K562 (cell line): ENCODE data around the gene TMEM204.

Experiments used
- CHD1 ChIP-seq: fragments of 200-600 bp; sonication (generic); IDR thresholded peaks from one replicate; pipeline ENCODE4 v1.6.1; 2012; ENCODE audit warnings: mild to moderate bottlenecking, moderate library complexity, low read length, inconsistent platforms
- CREB1 ChIP-seq, 2 experiments: sonication (generic) in 1 of 2; formaldehyde crosslinking in 1 of 2; IDR thresholded peaks; 2 replicates each; pipeline versions ENCODE4 v1.6.1 to v1.8.0; 2012 to 2022; ENCODE audit warnings: inconsistent platforms in 1 of 2, mild to moderate bottlenecking in 1 of 2, missing genetic modification reagents in 1 of 2, moderate library complexity in 1 of 2
- KAT2B ChIP-seq: IDR thresholded peaks from one replicate; pipeline ENCODE4 v1.6.1; 2012; ENCODE audit warnings: low read depth, mild to moderate bottlenecking, control low read depth, inconsistent platforms, low read length, moderate library complexity
- RBM17 ChIP-seq: fragments of 200-400 bp; formaldehyde crosslinking; IDR thresholded peaks from 2 replicates; pipeline ENCODE4 v1.6.1; 2017; ENCODE audit warnings: low read depth, mild to moderate bottlenecking, low read length, borderline replicate concordance
- ZNF583 ChIP-seq: fragments of 250-450 bp; sonication (Bioruptor Pico); IDR thresholded peaks from 2 replicates; pipeline ENCODE4 v1.4.0; 2020
- TF ChIP-seq, protein P1 (sequence below): sonication (generic); formaldehyde crosslinking; IDR thresholded peaks from 2 replicates; pipeline ENCODE4 v1.8.0; 2022; ENCODE audit warnings: mild to moderate bottlenecking, missing genetic modification reagents
- TF ChIP-seq, protein P2 (sequence below), 2 experiments: fragments of 450-650 bp; formaldehyde crosslinking in 1 of 2; IDR thresholded peaks; 2 replicates each; pipeline versions ENCODE4 v1.4.0 to v1.6.1; 2014 to 2020; ENCODE audit warnings: mild to moderate bottlenecking in 2 of 2, borderline replicate concordance in 1 of 2, low read depth in 1 of 2
- TF ChIP-seq, protein P3 (sequence below): fragments of 250-450 bp; sonication (Bioruptor Pico); IDR thresholded peaks from 2 replicates; pipeline ENCODE4 v1.4.0; 2020

DNA sequence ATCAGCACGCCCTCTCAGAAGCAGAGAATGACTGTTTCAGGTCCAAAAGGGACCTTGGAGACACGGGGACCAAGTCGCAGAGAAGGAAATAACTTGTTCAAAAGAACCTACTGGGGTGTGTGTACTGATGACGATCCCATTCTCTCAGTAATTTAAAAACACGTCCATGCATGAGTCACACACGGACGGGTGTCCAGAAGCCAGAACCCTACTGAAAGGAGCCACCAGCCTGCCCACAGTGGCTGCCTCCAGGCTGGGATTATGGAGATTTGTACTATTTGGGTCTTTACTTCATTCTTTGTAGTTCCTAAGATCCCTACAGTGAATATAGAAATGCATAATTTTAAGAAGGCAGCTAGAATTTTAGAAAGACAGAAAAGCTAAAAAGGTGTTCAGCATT is 27.8 kb downstream of the TMEM204 start:
- TF ChIP-seq, protein P1, sequence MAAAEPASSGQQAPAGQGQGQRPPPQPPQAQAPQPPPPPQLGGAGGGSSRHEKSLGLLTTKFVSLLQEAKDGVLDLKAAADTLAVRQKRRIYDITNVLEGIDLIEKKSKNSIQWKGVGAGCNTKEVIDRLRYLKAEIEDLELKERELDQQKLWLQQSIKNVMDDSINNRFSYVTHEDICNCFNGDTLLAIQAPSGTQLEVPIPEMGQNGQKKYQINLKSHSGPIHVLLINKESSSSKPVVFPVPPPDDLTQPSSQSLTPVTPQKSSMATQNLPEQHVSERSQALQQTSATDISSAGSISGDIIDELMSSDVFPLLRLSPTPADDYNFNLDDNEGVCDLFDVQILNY (CRISPR knock-in tag), result no peak
- TF ChIP-seq, protein P2, sequence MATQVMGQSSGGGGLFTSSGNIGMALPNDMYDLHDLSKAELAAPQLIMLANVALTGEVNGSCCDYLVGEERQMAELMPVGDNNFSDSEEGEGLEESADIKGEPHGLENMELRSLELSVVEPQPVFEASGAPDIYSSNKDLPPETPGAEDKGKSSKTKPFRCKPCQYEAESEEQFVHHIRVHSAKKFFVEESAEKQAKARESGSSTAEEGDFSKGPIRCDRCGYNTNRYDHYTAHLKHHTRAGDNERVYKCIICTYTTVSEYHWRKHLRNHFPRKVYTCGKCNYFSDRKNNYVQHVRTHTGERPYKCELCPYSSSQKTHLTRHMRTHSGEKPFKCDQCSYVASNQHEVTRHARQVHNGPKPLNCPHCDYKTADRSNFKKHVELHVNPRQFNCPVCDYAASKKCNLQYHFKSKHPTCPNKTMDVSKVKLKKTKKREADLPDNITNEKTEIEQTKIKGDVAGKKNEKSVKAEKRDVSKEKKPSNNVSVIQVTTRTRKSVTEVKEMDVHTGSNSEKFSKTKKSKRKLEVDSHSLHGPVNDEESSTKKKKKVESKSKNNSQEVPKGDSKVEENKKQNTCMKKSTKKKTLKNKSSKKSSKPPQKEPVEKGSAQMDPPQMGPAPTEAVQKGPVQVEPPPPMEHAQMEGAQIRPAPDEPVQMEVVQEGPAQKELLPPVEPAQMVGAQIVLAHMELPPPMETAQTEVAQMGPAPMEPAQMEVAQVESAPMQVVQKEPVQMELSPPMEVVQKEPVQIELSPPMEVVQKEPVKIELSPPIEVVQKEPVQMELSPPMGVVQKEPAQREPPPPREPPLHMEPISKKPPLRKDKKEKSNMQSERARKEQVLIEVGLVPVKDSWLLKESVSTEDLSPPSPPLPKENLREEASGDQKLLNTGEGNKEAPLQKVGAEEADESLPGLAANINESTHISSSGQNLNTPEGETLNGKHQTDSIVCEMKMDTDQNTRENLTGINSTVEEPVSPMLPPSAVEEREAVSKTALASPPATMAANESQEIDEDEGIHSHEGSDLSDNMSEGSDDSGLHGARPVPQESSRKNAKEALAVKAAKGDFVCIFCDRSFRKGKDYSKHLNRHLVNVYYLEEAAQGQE (IDR thresholded peaks at IDR 0.05; ENCODE audit: borderline replicate concordance), result no peak
- TF ChIP-seq, protein P2 (CRISPR knock-in tag; IDR thresholded peaks at IDR 0.05; ENCODE audit: low read depth), result no peak
- TF ChIP-seq CHD1, result no peak
- TF ChIP-seq, protein P3, sequence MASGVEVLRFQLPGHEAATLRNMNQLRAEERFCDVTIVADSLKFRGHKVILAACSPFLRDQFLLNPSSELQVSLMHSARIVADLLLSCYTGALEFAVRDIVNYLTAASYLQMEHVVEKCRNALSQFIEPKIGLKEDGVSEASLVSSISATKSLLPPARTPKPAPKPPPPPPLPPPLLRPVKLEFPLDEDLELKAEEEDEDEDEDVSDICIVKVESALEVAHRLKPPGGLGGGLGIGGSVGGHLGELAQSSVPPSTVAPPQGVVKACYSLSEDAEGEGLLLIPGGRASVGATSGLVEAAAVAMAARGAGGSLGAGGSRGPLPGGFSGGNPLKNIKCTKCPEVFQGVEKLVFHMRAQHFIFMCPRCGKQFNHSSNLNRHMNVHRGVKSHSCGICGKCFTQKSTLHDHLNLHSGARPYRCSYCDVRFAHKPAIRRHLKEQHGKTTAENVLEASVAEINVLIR (CRISPR knock-in tag), result no peak
- no peak for TF ChIP-seq RBM17
- TF ChIP-seq KAT2B, result no peak
- no peak for TF ChIP-seq ZNF583
- no peak for TF ChIP-seq CREB1 (IDR thresholded peaks at IDR 0.05)
- TF ChIP-seq CREB1 (CRISPR knock-in tag; IDR thresholded peaks at IDR 0.05), result no peak
